ENCODE results near the gene EIF3F. TPM values are rescaled to one million over a fixed set of nuclear protein-coding genes. Genes with fewer than 3 reads are reported as not detected.

The EIF3F gene
- total and polyA plus RNA-seq, 10 of the 15 experiments (the other 5 are each of a cell fraction or from before 2014, with no cell fraction given), result 81.3 to 461 (median 213) TPM

DNA sequence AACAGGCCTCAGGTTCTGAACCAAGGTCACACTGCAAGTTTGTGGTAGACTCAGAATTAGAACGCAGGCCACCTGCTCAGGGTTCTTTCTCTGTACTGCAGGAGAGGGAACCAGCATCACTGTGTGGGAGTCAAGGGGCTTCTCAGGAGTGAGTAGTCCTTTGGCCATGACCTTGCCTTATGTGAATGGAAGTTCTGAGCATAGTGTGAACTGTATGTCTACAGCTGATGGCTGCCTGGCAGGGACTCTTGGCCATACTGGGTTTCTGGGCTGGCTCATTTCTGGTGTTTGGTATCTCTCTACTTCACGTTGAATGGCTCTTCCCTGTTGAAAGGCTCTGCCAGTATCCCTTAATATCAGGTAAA, 53.8 kb downstream of the EIF3F start:
- no peak overlapping the region for H3K27ac ChIP-seq (ENCODE audit: control insufficient read depth, insufficient read depth)
- SMC1A ChIA-PET (ENCODE audit: uncharacterized antibody, unreplicated experiment), result no interaction called here
- no peaks in the 10 kb centered on the region for H3K36me3 ChIP-seq (ENCODE audit: control insufficient read depth in 2 of 2, insufficient read depth in 2 of 2, low read length in 1 of 2)
- H2AFZ ChIP-seq (ENCODE audit: control insufficient read depth, low read depth, low read length), result no peak overlapping the region
- no peak for FAIRE-seq
- WGBS (ENCODE audit: insufficient coverage, insufficient replicate concordance, low lambda C conversion rate, missing lambda C conversion rate), result 5% methylated on average over 2 of the region's 2 CpGs
- no TSS peak for BruUV-seq (replicated peaks)
- TF ChIP-seq RAD21 (IDR thresholded peaks at IDR 0.05; ENCODE audit: insufficient read depth, low read depth, low read length), result no peak
- TF ChIP-seq SMC3 (IDR thresholded peaks at IDR 0.05; ENCODE audit: borderline replicate concordance, low read length), result no peak
- RAD21 ChIA-PET (ENCODE audit: unreplicated experiment), result no interaction called here
- POLR2A ChIA-PET, result no interaction called here
- CTCF ChIA-PET, result interaction anchor here (1.3 kb wide), 1 partner anchor 30 kb away, joined by 3 read pairs; no protein-coding TSS in a partner anchor
- in situ Hi-C loops (cut with MboI) (no loop called here), intact Hi-C loops (cut with micrococcal nuclease; ENCODE audit: unreplicated experiment) (no loop called here)
- H3K9me3 ChIP-seq (replicated peaks; ENCODE audit: control insufficient read depth, insufficient read depth, low read length), result no peaks in the 10 kb centered on the region
- H3K4me2 ChIP-seq (ENCODE audit: control insufficient read depth, insufficient read depth), result no peak overlapping the region
- no peaks in the 10 kb centered on the region for H3K79me2 ChIP-seq (ENCODE audit: control insufficient read depth, insufficient read depth, low read length)
- no peak for ATAC-seq
- H4K20me1 ChIP-seq (ENCODE audit: control insufficient read depth, insufficient read depth), result no peaks in the 10 kb centered on the region
- no peaks in the 10 kb centered on the region for H3K4me1 ChIP-seq (ENCODE audit: control insufficient read depth, insufficient read depth, low read length)
- H3K27me3 ChIP-seq (replicated peaks in 1 of 2; ENCODE audit: control insufficient read depth in 2 of 2, insufficient read depth in 2 of 2, low read length in 1 of 2), result no peaks in the 10 kb centered on the region; a peak in 2 of 4 replicates
- no peak overlapping the region for H3K9ac ChIP-seq (ENCODE audit: control insufficient read depth, insufficient read depth, low read length)
- DNase-seq (ENCODE audit: low read depth, low spot score), result no peak
- H3K4me3 ChIP-seq, result no peak overlapping the region

- CTCF ChIA-PET, result interaction anchor here (1.3 kb wide), 1 partner anchor 29 kb away, joined by 3 read pairs; no protein-coding TSS in a partner anchor
- no peak overlapping the region for H3K4me3 ChIP-seq
- WGBS (ENCODE audit: insufficient coverage, insufficient replicate concordance, low lambda C conversion rate, missing lambda C conversion rate), result 16% methylated on average over 4 of the region's 4 CpGs
- SMC1A ChIA-PET (ENCODE audit: uncharacterized antibody, unreplicated experiment), result no interaction called here
- in situ Hi-C loops (cut with MboI), result no loop called here
- DNase-seq (ENCODE audit: low read depth, low spot score), result no peak
- no peaks in the 10 kb centered on the region for H3K4me1 ChIP-seq (ENCODE audit: control insufficient read depth, insufficient read depth, low read length)
- no peak overlapping the region for H3K9ac ChIP-seq (ENCODE audit: control insufficient read depth, insufficient read depth, low read length)
- H3K27me3 ChIP-seq (replicated peaks in 1 of 2; ENCODE audit: control insufficient read depth in 2 of 2, insufficient read depth in 2 of 2, low read length in 1 of 2), result no peaks in the 10 kb centered on the region; a peak in 2 of 4 replicates
- BruUV-seq (replicated peaks), result no TSS peak
- POLR2A ChIA-PET, result no interaction called here
- intact Hi-C loops (cut with micrococcal nuclease; ENCODE audit: unreplicated experiment), result no loop called here
- RAD21 ChIA-PET (ENCODE audit: unreplicated experiment), result interaction anchor here (0.6 kb wide), 1 partner anchor 134 kb away, joined by 3 read pairs; no protein-coding TSS in a partner anchor
- no peak for FAIRE-seq
- no peak overlapping the region for H3K27ac ChIP-seq (ENCODE audit: control insufficient read depth, insufficient read depth)
- no peaks in the 10 kb centered on the region for H3K79me2 ChIP-seq (ENCODE audit: control insufficient read depth, insufficient read depth, low read length)
- ATAC-seq, result no peak
- H2AFZ ChIP-seq (ENCODE audit: control insufficient read depth, low read depth, low read length), result no peak overlapping the region
- TF ChIP-seq, protein P1, sequence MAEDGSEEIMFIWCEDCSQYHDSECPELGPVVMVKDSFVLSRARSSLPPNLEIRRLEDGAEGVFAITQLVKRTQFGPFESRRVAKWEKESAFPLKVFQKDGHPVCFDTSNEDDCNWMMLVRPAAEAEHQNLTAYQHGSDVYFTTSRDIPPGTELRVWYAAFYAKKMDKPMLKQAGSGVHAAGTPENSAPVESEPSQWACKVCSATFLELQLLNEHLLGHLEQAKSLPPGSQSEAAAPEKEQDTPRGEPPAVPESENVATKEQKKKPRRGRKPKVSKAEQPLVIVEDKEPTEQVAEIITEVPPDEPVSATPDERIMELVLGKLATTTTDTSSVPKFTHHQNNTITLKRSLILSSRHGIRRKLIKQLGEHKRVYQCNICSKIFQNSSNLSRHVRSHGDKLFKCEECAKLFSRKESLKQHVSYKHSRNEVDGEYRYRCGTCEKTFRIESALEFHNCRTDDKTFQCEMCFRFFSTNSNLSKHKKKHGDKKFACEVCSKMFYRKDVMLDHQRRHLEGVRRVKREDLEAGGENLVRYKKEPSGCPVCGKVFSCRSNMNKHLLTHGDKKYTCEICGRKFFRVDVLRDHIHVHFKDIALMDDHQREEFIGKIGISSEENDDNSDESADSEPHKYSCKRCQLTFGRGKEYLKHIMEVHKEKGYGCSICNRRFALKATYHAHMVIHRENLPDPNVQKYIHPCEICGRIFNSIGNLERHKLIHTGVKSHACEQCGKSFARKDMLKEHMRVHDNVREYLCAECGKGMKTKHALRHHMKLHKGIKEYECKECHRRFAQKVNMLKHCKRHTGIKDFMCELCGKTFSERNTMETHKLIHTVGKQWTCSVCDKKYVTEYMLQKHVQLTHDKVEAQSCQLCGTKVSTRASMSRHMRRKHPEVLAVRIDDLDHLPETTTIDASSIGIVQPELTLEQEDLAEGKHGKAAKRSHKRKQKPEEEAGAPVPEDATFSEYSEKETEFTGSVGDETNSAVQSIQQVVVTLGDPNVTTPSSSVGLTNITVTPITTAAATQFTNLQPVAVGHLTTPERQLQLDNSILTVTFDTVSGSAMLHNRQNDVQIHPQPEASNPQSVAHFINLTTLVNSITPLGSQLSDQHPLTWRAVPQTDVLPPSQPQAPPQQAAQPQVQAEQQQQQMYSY (CRISPR knock-in tag; IDR thresholded peaks at IDR 0.05), result no peak
- no peaks in the 10 kb centered on the region for H3K36me3 ChIP-seq (ENCODE audit: control insufficient read depth in 2 of 2, insufficient read depth in 2 of 2, low read length in 1 of 2)
- H3K9me3 ChIP-seq (replicated peaks; ENCODE audit: control insufficient read depth, insufficient read depth, low read length), result no peaks in the 10 kb centered on the region
- no peaks in the 10 kb centered on the region for H4K20me1 ChIP-seq (ENCODE audit: control insufficient read depth, insufficient read depth)
- H3K4me2 ChIP-seq (ENCODE audit: control insufficient read depth, insufficient read depth), result no peak overlapping the region
These were observed 54.4 kb downstream of the EIF3F start for GRCh38 chr11:8041576-8041975.
